Stimulated activated CD8-positive, alpha-beta memory T cell treated with anti-CD3 and anti-CD28 coated beads, Interleukin-4, amount 100 ng/mL, for 1 hour (primary cell): ENCODE data around the gene PACS1.
"Not testable (repeated sequence)": the region's sequence is repeated elsewhere in the genome, so short reads cannot be mapped to it uniquely, and the experiment has no call there.

Experiments
- DNase-seq, 2 donors: peaks; one replicate each; pipeline ENCODE4 v3.0.0-alpha.2; 2020; ENCODE audit warnings: low read depth in 2 of 2, low spot score in 1 of 2

PACS1 gene

DNA sequence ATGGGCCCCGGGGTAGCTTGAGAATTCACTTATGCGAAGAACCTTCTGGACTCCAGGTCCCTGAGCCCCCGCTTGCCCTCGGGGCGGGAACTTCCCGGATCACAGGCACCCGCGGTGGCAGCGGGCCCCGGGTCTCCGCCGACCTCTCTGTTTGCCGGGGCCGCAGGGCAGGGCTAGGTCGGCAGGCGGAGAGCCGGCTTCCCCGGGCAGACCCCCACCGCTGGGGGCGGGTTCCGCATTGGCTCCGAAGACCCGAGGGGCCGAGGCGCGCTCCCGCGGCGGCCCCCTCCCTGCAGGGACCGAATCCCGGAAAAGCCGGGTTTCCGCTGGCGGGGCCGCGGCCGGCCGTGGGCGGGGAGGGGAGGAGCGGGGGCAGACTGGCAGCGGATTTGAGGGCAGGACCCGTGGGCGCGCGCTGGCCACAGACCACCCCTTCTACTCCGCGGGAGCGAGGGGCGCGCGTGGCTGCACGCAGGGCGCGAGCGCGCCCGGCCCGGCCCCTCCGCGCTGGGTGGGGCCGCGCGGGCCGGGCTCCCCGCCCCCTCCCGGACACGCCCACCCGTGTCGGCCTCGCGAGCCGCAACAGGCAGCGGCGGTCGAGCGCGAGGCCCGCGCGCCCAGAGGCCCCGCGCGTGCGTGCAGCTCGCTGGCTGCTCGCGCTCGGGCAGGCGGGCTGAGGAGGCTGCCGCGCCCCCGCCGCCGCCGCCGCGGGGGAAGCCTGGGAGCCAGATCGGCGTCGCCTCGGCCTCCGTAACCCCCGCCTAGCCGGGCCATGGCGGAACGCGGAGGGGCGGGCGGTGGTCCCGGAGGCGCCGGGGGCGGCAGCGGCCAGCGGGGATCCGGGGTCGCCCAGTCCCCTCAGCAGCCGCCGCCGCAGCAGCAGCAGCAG, at the start of gene PACS1:
TSS of gene PACS1 (plus strand) at position 558 of the 889 bp plus-strand sequence. CDS start at position 773, 215 bp downstream.
- DNase-seq, result peak in 1 of 2 donors; percentile 57

DNA sequence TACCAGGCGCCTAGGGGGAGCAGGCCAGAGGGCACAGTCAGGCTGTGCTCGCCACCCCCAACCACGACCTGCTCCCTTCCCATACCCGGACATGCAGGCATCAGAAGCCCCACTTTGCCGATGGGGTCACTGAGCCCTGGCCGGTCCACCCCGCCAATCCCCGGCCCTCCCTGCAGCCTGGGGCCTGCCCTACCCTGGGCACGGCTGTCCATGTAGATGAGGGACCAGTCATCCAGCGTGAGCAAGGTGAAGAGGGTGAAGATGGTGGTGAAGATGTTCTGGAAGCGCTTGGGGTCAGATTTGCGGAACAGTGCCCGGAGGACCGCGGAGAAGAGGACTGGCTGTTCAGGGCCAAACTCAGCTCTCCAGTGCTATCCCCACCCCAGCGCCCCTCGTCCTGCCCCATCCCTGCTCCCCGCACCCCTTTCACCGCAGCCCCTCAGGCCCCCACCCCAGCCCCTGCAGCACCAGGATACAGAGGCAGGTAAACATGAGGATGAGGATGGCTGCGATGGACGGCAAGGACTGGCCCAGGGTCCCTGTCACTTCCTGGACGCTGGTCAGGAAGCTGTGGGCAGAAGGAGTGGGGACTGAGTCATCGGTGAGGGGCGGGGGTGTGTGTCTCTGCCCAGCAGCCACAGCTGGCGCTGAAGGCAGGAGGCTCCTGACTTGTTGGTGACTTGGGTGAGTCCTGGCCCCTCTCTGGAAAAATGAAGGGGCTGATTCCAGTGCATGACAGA, 49.3 kb upstream of the PACS1 start:
- no peak for DNase-seq

DNA sequence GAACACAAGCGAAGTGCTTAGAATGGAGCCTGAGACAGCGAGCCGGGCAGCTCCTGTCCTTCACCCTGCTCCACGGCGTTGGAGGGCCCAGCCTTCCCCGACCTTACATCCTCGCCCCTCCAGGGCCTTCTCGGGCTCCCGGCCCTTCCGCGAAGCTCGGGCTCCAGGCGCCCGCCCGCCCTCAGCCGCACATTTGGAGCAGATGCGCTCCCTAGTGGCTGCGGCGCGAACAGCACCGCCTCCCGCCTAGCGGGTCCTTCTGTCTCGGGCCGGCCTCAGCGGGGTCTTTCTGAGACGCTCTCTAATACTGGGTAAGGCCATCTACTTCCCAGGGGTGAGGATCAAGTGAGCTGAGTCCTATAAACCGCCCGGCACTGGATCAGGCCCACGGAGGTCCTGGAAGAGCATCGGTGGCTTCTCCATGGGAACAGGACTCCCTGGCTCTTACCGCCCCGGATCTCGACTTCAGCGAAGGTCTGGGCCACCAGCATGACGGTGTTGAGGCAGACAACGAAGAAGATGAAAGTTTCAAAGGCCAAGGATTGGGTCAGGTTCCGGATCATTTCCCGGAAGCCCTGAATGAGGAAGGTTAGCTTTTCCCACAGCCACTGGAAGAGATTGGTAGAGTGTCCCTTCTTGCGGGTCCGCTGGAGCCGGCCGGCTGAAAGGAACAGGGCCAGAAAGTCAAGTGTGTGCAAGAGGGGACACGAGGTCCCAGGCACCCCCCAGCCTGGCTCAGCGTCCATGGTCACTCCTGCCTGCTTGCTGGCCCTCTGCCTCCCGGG, 47.5 kb upstream of the PACS1 start:
- peak; percentile 46 to 56 for DNase-seq

DNA sequence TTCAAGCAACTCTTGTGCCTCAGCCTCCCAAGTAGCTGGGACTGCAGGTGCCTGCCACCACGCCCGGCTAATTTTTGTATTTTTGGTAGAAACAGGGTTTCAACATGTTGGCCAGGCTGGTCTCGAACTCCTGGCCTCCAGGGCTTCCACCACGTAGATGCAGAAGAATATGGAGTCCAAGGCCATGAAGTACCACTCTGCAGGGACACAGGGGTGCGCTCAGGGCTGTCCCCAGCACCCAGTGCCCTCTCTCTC, 47.0 kb upstream of the PACS1 start:
- DNase-seq, result not testable (repeated sequence)

DNA sequence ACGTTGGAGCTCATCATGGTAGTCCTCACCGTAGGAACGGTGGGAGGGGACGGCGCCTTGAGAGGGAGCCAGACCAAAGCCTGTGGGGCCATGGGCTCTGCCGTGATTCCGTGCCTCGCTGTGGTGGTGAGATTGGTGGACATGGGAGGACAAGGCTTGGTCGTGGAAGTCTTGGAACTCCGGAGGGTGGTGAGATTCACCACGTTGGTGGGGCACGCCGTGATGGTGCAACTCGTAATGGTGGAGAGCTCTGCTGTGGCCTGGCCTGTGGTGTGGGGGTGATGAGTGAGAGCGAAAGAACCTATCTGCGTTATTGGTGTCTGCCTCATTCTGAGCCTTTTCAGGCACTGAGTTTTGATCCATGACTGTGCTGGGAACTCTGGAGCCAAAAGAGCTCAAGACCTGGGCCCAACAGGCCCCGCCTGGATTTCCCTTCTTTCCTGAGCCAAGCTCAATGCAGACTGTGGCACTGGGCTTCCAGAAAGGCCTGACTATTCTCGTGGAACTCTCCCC, 44.0 kb upstream of the PACS1 start, which contains the start of gene CATSPER1:
TSS of gene CATSPER1 (minus strand) at position 463 of the 513 bp plus-strand sequence. CDS start at position 363, 100 bp downstream.
- DNase-seq, result no peak

DNA sequence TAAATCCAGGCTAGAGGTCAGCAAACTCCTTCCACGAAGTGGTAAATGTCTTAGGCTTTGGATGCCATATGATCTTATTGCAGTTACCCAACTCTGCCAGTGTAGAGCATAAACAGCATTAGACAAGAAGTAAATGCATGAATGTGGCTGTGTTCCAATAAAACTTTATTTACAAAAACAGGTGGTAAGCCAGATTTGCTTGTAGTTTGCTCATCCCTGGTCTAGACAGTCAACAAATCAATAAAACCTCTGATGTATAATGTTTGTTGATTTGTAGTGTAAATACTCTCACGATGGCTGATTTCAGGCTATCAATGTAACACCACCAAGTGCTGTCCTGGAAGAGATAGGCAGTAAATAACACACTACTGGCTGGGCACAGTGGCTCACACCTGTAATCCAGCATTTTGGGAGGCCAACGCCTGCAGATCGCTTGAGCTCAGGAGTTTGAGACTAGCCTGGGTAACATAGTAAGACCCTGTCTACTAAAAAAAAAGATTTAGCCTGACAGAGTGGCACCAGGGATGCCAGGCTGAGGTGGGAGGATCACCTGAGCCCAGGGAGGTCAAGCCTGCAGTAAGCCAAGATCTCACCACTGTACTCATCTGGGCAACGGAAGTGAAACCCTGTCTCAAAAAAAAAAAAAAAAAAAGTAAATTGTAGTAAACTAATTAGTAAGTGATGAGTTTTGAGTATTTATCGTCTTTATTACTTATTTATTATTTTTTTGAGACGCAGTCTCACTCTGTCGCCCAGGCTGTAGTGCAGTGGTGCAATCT, 36.9 kb upstream of the PACS1 start:
- no peak for DNase-seq

DNA sequence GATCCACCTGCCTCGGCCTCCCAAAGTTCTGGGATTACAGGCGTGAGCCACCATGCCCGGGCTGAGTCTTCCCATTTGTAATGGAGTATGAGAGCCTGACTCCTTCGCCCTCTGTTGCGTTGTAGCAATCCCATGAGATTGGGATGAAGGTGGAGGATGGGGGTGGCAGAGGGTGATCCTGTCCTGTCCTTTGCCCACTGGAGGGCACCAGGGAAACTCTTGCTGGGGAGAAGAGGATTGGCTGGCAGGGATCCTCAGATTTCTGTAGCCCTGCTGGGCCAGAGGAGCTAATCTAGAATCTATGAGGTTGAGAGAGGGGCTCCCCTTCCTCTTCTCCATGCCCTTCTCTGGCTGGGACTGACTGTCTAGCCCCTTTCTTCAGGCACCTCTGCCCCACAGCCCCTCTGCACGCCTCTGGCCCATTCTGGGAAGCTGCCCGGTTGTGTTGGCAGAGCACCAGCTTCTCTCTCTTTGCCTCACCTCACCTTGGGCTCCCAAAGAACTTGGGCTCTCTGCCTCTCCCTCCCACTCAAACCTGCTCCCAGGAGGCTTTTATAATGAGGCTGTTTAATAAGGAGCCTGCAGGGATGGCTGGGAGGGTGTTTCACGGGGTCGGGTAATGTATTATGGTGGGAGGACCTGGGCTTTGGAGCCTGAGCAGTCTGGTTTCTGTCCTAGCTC, 34.3 kb upstream of the PACS1 start:
- DNase-seq, result no peak

DNA sequence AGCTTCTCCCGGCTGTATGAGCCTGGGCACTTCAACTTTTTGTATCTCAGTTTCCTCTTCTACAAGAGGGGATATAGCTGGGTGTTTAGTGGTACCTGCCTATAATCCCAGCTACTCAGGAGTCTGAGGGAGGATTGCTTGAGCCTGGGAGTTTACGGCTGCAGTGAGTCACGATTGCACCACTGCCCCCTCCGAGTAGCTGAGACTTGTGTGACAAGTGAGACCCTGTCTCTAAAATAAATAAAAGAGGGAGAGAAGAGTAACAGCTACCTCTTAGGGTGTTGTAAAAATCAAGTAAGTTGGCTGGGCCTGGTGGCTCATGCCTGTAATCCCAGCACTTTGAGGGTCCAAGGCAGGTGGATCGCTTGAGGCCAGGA, 33.8 kb upstream of the PACS1 start:
- no peak for DNase-seq

DNA sequence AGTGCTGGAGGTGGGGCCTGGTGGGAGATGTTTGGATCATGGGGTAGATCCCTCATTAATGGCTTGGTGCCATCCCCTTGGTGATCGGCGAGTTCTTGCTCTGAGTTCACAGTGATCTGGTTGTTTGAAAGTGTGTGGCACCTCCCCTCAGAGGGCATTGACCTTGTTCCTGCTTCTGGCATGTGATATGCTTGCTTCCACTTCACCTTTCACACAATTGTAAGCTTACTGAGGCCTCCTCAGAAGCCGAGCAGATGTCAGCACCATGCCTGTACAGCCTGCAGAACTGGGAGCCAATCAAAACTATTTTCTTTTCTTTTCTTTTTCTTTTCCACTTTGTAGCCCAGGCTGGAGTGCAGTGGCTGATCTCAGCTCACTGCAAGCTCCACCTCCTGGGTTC, 32.7 kb upstream of the PACS1 start:
- no peak for DNase-seq

DNA sequence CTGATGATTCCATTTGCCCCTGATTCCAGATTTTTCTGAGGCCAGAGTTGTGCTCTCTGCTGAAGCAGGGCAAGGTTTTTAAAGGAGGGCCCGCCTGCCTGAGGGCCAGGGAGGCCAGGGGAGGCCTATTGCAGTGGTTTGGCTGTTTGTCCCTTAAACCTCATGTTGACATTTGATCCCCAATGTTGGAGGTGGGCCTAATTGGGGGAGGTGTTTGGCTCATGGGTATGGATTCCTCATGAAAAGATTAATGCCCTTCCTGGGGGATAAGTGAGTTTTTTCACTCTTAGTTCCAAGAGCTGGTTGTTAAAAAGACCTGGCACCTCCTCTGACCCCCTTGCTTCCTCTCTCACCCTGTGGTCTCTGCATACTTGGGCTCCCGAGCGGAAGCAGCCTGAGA, 30.3 kb upstream of the PACS1 start:
- DNase-seq, result no peak

DNA sequence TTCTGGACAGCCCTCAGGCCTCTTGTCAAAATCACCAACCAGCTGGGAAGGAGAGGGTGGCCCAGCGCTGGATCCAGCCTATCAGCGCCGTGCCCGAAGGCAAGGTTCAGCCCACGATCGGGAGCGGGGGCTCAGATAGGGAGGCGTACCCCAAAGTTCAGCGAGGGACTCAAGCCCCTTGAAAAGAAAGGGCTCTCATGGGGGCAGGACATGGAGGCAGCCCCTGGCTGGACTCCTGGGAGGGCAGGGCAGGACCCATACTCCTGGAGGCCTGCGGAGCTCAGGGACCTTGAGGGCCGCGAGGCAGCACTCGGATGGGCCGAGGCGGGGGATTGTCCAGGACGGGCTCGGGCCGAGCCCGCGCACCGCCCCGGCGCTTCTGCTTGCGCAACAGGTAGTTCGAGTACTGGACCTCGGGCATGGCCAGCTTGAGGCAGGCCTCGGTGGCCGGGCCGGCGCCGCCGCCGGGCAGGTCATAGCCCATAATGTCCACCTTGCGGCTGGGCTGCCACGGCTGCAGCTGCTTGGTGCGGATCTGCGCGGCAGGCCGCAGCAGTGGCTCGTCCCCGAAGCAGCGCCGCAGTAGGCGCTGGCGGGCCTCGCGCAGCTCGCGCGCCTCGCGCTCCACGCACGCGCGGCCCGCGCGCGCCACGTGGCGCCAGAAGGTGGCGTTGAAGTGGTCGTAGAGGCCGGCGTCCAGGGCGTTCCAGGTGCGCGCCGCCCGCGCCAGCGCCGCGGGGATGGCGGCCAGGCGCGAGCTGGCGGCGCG, 27.7 kb upstream of the PACS1 start:
- no peak for DNase-seq

DNA sequence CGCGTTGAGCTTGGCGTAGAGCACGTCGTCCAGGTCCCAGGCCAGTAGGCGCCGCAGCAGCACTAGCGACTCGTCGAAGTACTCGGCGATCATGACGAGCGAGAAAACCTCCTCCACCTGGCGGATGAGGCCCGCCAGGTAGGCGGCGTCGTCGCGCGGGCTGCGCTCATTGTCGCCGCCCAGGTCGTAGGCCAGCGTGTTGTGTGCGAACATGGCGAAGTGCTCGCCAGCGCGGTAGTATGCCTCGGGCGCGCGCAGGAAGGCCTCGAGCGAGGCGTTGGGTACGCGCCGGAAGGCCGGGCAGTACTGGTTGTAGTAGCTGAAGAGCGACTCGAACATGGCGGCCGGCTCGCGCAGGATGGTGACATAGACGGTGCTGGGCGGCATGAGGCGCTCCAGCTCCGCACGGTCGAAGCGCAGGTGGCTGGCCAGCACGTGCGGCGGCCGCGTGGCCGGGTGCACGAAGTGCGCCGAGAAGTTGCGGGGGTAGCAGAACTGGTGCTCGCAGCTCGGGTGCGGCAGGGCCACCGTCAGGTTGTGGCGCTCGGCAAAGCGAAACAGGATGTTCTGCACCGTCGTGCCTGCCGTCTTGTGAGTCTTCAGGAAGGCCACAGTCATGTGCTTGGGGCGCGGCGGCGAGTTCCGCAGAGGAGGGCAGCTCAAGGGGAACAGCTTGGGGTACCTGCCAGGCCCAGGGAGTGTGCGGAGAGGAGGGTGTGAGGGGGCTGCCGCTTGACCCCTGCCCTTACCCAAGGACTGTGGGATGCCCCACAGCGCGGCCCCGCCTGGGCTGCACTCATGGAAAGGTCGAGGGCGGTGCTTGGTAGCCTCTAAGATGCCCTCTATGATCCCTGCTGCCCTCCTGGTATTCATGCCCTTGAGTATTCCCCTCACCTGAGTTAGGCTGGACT, 26.8 kb upstream of the PACS1 start:
- no peak for DNase-seq

DNA sequence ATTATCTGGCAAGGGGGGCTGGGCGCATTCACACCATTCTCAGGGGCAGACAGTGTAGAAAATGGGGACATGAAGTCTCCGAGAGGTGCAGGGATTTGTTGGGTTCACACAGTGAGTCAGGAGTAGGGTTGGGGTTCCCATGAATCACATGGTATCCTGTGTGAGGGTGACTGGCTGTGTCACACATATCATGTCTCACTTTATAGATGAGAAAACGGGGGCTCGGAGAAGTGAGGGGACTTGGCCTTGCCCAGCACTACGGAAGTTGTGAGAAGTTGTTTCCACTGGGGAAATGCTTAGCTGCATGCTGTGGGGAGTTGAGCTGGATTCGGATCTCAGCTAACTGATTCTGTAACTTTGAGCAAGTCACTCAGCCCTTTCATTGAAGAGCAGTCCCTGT, 25.3 kb upstream of the PACS1 start:
- no peak for DNase-seq

DNA sequence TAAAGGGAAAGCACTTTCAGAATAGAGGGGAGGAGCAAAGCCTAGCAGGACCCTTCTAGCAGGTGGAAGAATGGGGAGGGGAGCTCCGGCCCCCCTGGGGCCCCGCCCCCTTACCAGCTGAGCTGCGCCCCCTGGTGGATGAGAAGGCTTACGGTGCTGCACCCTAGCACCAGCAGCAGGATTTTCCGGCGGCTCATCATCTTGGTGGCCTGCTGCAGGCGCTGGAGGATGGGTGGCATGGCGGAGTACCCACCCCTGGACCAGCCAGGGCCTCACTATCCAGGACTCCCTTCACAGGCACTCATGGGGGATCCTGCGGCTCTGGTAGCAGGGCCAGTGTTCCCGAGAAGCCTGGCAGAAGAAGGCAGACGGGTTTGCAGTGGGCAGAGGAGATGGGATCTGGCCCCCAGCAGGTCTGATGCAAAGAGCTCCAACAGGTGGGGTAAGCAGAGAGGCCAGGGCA, 24.9 kb upstream of the PACS1 start:
- DNase-seq, result peak; percentile 70 to 72

DNA sequence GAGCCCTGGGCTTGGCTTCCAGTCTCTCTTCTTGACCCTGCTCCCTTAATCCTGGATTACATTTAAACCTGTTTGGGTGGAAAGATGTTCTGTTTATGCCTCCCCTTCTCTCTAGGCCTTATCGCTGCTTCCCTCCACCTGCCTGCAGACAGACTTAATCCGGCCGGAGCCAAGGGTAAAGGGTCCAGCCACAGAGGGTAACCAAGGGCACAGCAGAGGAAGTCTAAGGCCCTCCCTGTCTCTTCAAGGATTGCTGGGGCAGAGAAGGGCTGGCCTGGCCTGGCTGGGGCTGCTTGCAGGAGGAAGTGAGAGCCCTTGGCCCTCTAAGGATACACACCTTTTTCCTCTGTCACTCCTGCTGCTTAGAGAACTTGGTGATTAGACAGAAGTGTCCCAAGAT, 23.2 kb upstream of the PACS1 start:
- DNase-seq, result no peak

DNA sequence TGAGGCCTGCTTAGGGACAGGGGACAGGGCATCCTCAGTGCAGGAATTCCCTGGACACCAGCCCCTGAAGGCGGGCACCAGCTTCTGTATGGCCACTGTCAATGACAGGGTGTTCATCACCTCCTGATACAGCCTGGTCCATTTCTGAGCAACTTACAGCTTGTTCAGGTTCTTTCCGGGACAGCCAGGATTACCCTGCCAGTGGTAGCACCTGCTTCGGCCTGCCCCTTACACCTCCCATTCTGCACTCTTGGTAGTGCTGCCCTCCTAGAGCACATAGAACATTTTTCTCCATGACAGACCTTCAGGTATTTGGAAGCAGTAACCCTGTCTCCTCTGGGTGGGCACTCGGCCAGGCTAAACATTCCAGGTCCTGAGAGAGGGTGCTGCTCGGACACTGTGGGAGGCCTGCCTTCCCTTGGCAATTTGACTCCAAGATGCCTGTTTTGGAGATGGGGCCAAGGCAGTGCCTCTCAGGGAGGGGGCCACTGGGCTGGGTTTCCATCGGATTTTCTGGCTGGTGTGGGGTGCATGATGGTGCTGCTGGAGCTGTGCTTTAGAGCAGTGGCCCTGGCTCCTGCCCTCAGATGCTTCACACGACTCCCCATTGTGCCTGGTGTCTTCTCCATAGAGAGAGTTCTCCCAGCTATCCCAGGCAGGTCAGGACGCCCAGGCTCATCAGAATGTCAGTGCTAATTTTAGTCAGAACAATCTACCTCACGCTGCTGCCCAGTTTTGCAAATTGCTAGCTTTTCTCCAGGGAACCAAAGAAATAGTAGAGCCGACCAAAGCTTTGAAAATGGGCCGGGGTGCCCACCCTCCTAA, 22.3 kb upstream of the PACS1 start:
- DNase-seq, result no peak

DNA sequence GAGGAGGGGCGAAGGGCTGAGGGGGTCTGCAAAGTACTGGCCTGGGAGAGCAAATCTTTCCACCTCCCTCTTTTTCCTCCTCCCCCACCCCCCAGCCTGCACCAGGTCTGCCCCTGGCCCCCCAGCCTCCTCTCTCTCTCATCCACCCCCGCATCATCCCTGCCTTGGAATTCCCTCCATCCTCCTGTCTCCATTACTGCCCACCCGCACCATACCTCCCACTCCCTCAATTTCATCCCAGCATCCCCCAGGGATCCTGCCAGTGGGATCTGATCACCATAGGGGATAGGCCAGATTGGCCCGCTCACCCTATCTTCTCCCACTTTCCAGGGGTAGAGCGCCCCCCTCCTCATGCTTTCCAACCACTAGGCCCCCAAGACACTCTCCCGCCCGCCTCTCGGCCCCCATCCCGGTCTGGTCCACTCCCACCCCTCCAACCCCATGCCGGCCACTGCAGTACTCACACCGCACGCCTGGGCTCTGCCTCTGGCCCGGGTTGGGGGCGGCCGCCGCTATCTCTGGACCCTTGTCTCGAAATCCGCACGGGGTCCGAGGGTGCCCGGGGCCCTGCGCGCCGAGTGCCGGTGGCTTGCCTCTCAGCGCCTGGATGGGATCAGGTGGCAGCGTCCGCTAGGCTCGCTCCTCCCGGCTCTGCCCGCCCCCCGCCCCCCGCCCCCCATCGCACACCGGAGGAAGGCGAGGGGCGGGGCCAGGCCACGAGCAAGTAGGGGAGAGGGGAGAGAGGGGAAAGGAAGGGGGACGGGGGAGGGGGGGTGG, 21.3 kb upstream of the PACS1 start, which contains the start of gene GAL3ST3:
TSS of gene GAL3ST3 (minus strand) at position 615 of the 777 bp plus-strand sequence. CDS start 3,746 bp downstream, outside the sequence.
- no peak for DNase-seq
